Measurements from ENCODE around the gene ZNF593.

ZNF593 gene

GRCh38 chr1:26155370-26156284 lies 14.1 kb upstream of the ZNF593 start:
- TF ChIP-seq MYC (IDR thresholded peaks at IDR 0.05; ENCODE audit: low read depth, low read length) (no peak), CTCF (IDR thresholded peaks at IDR 0.05; ENCODE audit: low read depth, low read length) (no peak)
- no peak for DNase-seq (ENCODE audit: low read depth)
- no peak overlapping the region for H3K4me3 ChIP-seq (ENCODE audit: low read depth, low read length)

- TF ChIP-seq POLR2A (IDR thresholded peaks at IDR 0.05; ENCODE audit: extremely low read depth, insufficient read length) (no peak), MAX (IDR thresholded peaks at IDR 0.05; ENCODE audit: low read depth, low read length) (no peak), CTCF (IDR thresholded peaks at IDR 0.05; ENCODE audit: low read depth, low read length) (no peak), MYC (IDR thresholded peaks at IDR 0.05; ENCODE audit: low read depth, low read length) (no peak)
- no peak overlapping the region for H3K4me3 ChIP-seq (ENCODE audit: low read depth, low read length)
- no peak for DNase-seq (ENCODE audit: low read depth)
Observed at GRCh38 chr1:26156285-26157038, 13.2 kb upstream of the ZNF593 start.

- no peak overlapping the region for H3K4me3 ChIP-seq (ENCODE audit: low read depth, low read length)
- TF ChIP-seq MYC (IDR thresholded peaks at IDR 0.05; ENCODE audit: low read depth, low read length): no peak
- no peak for TF ChIP-seq MAX (IDR thresholded peaks at IDR 0.05; ENCODE audit: low read depth, low read length)
- TF ChIP-seq CTCF (IDR thresholded peaks at IDR 0.05; ENCODE audit: low read depth, low read length): no peak
- TF ChIP-seq POLR2A (IDR thresholded peaks at IDR 0.05; ENCODE audit: extremely low read depth, insufficient read length): no peak
- no peak for DNase-seq (ENCODE audit: low read depth)
Observed at GRCh38 chr1:26158271-26158907, 11.3 kb upstream of the ZNF593 start.

DNA sequence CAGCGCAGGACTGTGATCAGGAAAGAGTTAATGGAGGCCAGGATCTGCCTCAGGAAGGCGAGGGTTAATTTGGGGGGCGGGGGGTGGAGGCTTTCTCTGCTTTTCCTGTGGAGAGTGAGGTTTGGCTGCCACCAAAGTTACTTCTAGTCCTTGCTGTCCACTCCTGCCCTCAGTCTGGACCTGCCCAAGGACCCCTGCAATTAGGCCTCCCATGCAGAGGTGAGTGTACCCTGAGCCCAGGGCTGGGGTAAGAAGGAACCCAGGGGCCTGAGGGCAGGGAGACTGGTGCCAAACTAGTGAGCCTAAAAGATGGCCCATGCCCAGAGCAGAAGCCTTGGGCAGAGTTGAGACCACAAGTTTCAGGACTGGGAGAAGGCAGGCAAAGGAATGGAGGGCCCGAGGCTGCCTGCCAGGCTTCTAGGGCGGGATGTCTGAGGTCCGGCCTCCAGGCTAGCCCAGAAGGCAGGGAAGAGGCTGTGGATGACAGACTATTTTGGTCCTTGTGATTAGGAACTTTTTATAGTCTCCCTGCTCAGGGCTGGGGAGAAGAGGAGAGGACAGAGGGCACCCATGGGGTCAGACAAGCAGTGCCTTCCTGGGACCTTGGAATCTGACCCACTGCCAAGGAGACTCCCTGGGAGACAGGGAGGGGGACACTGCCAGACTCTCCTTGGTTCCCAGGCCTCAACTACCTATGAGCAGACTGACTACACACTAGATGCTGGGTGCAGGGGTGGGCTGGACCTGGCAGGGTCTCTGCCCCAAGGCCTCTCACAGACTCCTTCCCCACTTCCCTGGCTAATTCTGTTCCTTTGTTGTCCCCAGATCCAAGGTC lies 10.6 kb upstream of the ZNF593 start, which contains the start of gene FAM110D:
TSS of gene FAM110D (plus strand) at position 172 of the 835 bp plus-strand sequence. CDS start 2,213 bp downstream, outside the sequence.
- H3K4me3 ChIP-seq (ENCODE audit: low read depth, low read length): no peak within 1 kb of the TSS
- no peak for DNase-seq (ENCODE audit: low read depth)
- TF ChIP-seq MYC (IDR thresholded peaks at IDR 0.05; ENCODE audit: low read depth, low read length) (no peak), MAX (IDR thresholded peaks at IDR 0.05; ENCODE audit: low read depth, low read length) (no peak), POLR2A (IDR thresholded peaks at IDR 0.05; ENCODE audit: extremely low read depth, insufficient read length) (no peak), CTCF (IDR thresholded peaks at IDR 0.05; ENCODE audit: low read depth, low read length) (no peak)

DNA sequence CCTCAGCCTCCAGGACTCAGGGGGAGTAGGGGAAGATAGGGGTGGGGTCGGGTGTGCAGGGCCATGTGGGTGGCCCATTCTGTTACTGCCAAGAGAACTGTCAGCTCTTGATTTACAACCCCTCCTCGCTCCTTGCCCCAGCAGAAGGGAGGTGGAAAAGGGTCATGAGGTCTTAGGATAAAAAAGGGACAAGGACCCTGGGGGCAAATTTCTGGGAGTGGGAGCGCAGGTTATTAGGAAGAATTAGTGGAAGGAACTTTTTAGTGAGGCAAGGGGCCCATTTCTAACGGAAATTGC lies 10.0 kb upstream of the ZNF593 start:
- H3K4me3 ChIP-seq (ENCODE audit: low read depth, low read length): no peak overlapping the region
- DNase-seq (ENCODE audit: low read depth): no peak
- no peak for TF ChIP-seq CTCF (IDR thresholded peaks at IDR 0.05; ENCODE audit: low read depth, low read length)
- no peak for TF ChIP-seq MAX (IDR thresholded peaks at IDR 0.05; ENCODE audit: low read depth, low read length)
- TF ChIP-seq MYC (IDR thresholded peaks at IDR 0.05; ENCODE audit: low read depth, low read length): no peak
- no peak for TF ChIP-seq POLR2A (IDR thresholded peaks at IDR 0.05; ENCODE audit: extremely low read depth, insufficient read length)

Measured in NB4 (cell line).